K562 (cell line): ENCODE measurements around the gene SOCS7. TPM values are rescaled to one million over a fixed set of nuclear protein-coding genes. Genes with fewer than 3 reads are reported as not detected.
A peak's percentile ranks its signal among the peaks of the same experiment; 100 is the strongest.

Source experiments
- ATAC-seq: fragments of 200-7000 bp; cut with Tn5 transposase; 3 replicates; pipeline ENCODE4 v1.9.1; 2020; ENCODE audit warnings: moderate library complexity
- BruUV-seq: library from RNA; stranded (reverse); fragments of 400-500 nt; replicated peaks from 2 replicates; lab custom pipeline; 2021; lab: Mats Ljungman, UMichigan
- CTCF ChIA-PET: fragments of 300-600 bp; formaldehyde crosslinking; extraction: SDS; loops from one replicate; lab custom pipeline; 2021; ENCODE audit warnings: low intra/inter-chr PET ratio; lab: Yijun Ruan, JAX
- POLR2A ChIA-PET: fragments of 300-600, 350-650 bp; sonication (Branson Sonifier 250); formaldehyde crosslinking; extraction: SDS; loops from one replicate; lab custom pipeline; 2021; ENCODE audit warnings: antibody characterized with exemption, inconsistent platforms; lab: Yijun Ruan, JAX
- DNase-seq, 4 experiments: peaks; one replicate each; pipeline versions ENCODE4 v3.0.0 to v3.0.0-alpha.2; 2011 to 2018; ENCODE audit warnings: low spot score in 3 of 4, mixed read lengths in 3 of 4; ENCODE audit errors: extremely low read depth in 1 of 4
- FAIRE-seq: peaks from 2 replicates; lab custom pipeline; 2011; peaks lifted over from hg19 to GRCh38; lab: Jason Lieb, UNC
- H2AFZ ChIP-seq: 2 replicates; pipeline ENCODE4 v1.6.0; 2011; ENCODE audit warnings: low read depth, low read length, control low read depth, inconsistent platforms
- H3K27ac ChIP-seq: fragments of 200-600 bp; 3 replicates; pipeline ENCODE4 v1.8.0; 2011; ENCODE audit warnings: low read depth, mild to moderate bottlenecking, control low read depth, inconsistent platforms, low read length, moderate library complexity, mixed read lengths; ENCODE audit errors: extremely low read depth
- H3K27me3 ChIP-seq, 2 experiments: fragments of 300-600 bp in 1 of 2; 2 replicates in 1 of 2; 3 replicates in 1 of 2; pipeline versions ENCODE4 v1.6.0 to v1.8.0; 2011; ENCODE audit warnings: inconsistent platforms in 2 of 2, low read length in 2 of 2, mild to moderate bottlenecking in 1 of 2, mixed read lengths in 1 of 2, moderate library complexity in 1 of 2; ENCODE audit not compliant: control insufficient read depth in 2 of 2, insufficient read depth in 2 of 2
- H3K36me3 ChIP-seq: fragments of 300-600 bp; 3 replicates; pipeline ENCODE4 v1.8.0; 2011; ENCODE audit warnings: mild to moderate bottlenecking, low read length, inconsistent platforms; ENCODE audit not compliant: control insufficient read depth, insufficient read depth
- H3K4me1 ChIP-seq, 2 experiments: fragments of 200-600 bp in 1 of 2; replicated peaks in 1 of 2; 2 replicates in 1 of 2; 3 replicates in 1 of 2; pipeline versions ENCODE4 v1.5.1 to v1.8.0; 2011; ENCODE audit warnings: inconsistent platforms in 2 of 2, low read length in 2 of 2, mild to moderate bottlenecking in 1 of 2, mixed read lengths in 1 of 2, moderate library complexity in 1 of 2; ENCODE audit not compliant: control insufficient read depth in 2 of 2, insufficient read depth in 2 of 2
- H3K4me2 ChIP-seq: 2 replicates; pipeline ENCODE4 v1.6.1; 2011; ENCODE audit warnings: low read length, control low read depth, inconsistent platforms, mixed read lengths; ENCODE audit not compliant: insufficient read depth
- H3K4me3 ChIP-seq: fragments of 200-600 bp; sonication (generic), shearing (Covaris generic); 2 replicates; pipeline ENCODE4 v1.5.1; 2016; ENCODE audit warnings: control low read depth, inconsistent platforms
- H3K79me2 ChIP-seq: fragments of 200-600 bp; 3 replicates; pipeline ENCODE4 v1.8.0; 2011; ENCODE audit warnings: low read length, inconsistent platforms; ENCODE audit not compliant: control insufficient read depth, insufficient read depth
- H3K9ac ChIP-seq, 2 experiments: 2 replicates each; pipeline versions ENCODE4 v1.6.0 to v1.6.1; 2011; ENCODE audit warnings: low read depth in 2 of 2, low read length in 2 of 2, control low read depth in 1 of 2, inconsistent platforms in 1 of 2, mild to moderate bottlenecking in 1 of 2, mixed read lengths in 1 of 2; ENCODE audit not compliant: insufficient read depth in 1 of 2
- H3K9me1 ChIP-seq: one replicate; pipeline ENCODE4 v1.6.0; 2011; ENCODE audit warnings: inconsistent platforms, mild to moderate bottlenecking, low read length, moderate library complexity; ENCODE audit not compliant: control insufficient read depth, insufficient read depth
- H3K9me3 ChIP-seq: replicated peaks from 2 replicates; pipeline ENCODE4 v1.5.1; 2011; ENCODE audit warnings: low read depth, low read length, inconsistent platforms; ENCODE audit not compliant: control insufficient read depth, insufficient read depth
- H4K20me1 ChIP-seq: replicated peaks from 2 replicates; pipeline ENCODE4 v1.6.1; 2011; ENCODE audit warnings: low read length, inconsistent platforms, mixed read lengths; ENCODE audit not compliant: control insufficient read depth, insufficient read depth
- BDP1 ChIP-seq: IDR thresholded peaks from 3 replicates; pipeline ENCODE4 v1.6.1; 2011; ENCODE audit not compliant: insufficient read length, insufficient read depth
- KDM5B ChIP-seq: fragments of 200-600 bp; sonication (generic); IDR thresholded peaks from 2 replicates; pipeline ENCODE4 v1.6.1; 2012; ENCODE audit warnings: low read depth, mild to moderate bottlenecking, moderate library complexity, low read length, control low read depth, inconsistent platforms; ENCODE audit not compliant: insufficient replicate concordance
- NFIC ChIP-seq: fragments of 450-650 bp; IDR thresholded peaks from 2 replicates; pipeline ENCODE4 v1.6.1; 2017; ENCODE audit warnings: mild to moderate bottlenecking, inconsistent platforms
- SPI1 ChIP-seq: IDR thresholded peaks from 2 replicates; pipeline ENCODE4 v1.6.1; 2011; ENCODE audit warnings: low read depth, low read length, control low read depth, borderline replicate concordance
- ZBTB1 ChIP-seq: sonication (generic); formaldehyde crosslinking; IDR thresholded peaks from 2 replicates; pipeline ENCODE4 v1.8.1; 2023; ENCODE audit warnings: missing genetic modification reagents, low read depth, mild to moderate bottlenecking, borderline replicate concordance
- ZKSCAN3 ChIP-seq: fragments of 250-450 bp; sonication (Bioruptor Pico); IDR thresholded peaks from 2 replicates; pipeline ENCODE4 v1.4.0; 2020
- WGBS: fragments of 100-300 bp; shearing (Covaris generic); methylation state at CpG from one replicate; pipeline ENCODE4 v1.1.6; 2016; ENCODE audit warnings: low coverage, mixed read lengths; ENCODE audit not compliant: insufficient coverage; ENCODE audit errors: missing lambda C conversion rate; 5-methylcytosine and 5-hydroxymethylcytosine counted together
- in situ Hi-C: fragments of 300-500 bp; cut with MboI; formaldehyde crosslinking; loops from 4 replicates; pipeline ENCODE4 v1.15.0; 2018; ENCODE audit warnings: inconsistent platforms, mixed read lengths
- intact Hi-C: fragments of 100-400 bp; cut with micrococcal nuclease; formaldehyde crosslinking; loops from 2 replicates; pipeline ENCODE4 v1.14.2; 2022
- polyA plus RNA-seq, 8 experiments: library from polyadenylated mRNA; depleted of rRNA in 4 of 8; stranded (reverse) in 5 of 8; unstranded in 3 of 8; fragments of >200 nt; fragmentation: Nextera tagmentation in 2 of 8; fragmentation: Illumina TruSeq in 1 of 8; extraction: Ambion mirVana in 2 of 8; extraction: Trizol in 1 of 8; gene quantifications; 2 replicates each; pipeline versions ENCODE4 v1.2.1 to v1.2.3, GENCODE V29; 2011 to 2014; ENCODE audit warnings: inconsistent platforms in 1 of 8, missing spikeins in 1 of 8
- total RNA-seq, 7 experiments: library from RNA; depleted of rRNA in 6 of 7; stranded (reverse); fragments of >200 nt in 6 of 7; fragmentation: Illumina TruSeq in 2 of 7; extraction: Trizol in 2 of 7; gene quantifications; 2 replicates each; pipeline versions ENCODE4 v1.2.1 to v1.2.3, GENCODE V29; 2011 to 2021; ENCODE audit warnings: low replicate concordance in 1 of 7
- TF ChIP-seq, protein P1 (sequence below): fragments of 450-650 bp; formaldehyde crosslinking; IDR thresholded peaks from 2 replicates; pipeline ENCODE4 v1.4.0; 2020; ENCODE audit warnings: mild to moderate bottlenecking, moderate library complexity

The SOCS7 gene
- total and polyA plus RNA-seq, 9 of the 15 experiments (the other 6 are each of a cell fraction or from before 2014, with no cell fraction given), result 0.94 to 14.5 (median 8.2) TPM

DNA sequence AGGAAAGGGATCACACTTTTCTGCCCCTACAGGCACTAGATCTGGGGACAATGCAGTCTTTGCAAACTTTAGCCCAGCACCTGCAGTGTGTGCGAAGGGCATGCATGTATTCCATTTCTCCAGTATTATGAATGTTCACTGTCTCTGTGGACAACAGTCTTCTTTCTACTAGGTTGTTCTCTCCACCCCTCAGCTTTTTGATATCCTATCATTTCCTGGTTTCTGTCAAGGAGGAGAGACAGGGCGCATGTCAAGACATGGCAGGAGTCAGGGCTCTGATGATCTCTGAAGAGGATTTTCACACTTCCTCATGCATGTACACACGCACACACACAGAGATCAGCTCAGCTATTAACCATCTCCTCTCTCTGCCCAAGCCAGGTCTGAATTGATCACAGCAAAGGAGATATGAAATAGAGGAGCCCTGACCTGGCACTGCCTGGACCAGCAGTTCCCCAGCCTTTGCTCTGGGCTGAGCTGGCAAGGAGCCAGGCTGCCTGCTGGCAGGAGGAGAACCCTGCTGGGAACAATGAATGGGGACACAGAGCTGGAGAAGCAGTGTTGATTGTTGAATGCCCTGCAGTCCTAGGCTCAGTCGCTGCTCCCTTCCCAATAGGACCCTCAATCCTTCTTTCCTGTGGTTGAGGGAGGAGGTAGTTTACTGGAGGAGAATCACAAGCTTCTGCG is 10.5 kb upstream of the SOCS7 start:
- Histone ChIP-seq H2AFZ (no peak overlapping the region), H3K9me1 (no peaks in the 10 kb centered on the region), H3K9ac (peak overlapping the region in 1 of 2 experiments; percentile 4; a peak in 1 of 4 replicates), H4K20me1 (peaks cover 21% of the 10 kb centered on the region), H3K4me2 (no peak overlapping the region), H3K36me3 (no peaks in the 10 kb centered on the region), H3K9me3 (no peaks in the 10 kb centered on the region), H3K27ac (no peak overlapping the region), H3K79me2 (no peaks in the 10 kb centered on the region), H3K4me3 (no peak overlapping the region), H3K27me3 (peaks cover 42 to 69% of the 10 kb centered on the region in 2 experiments; a peak in 4 of 5 replicates), H3K4me1 (peaks cover 0 to 3% of the 10 kb centered on the region in 2 experiments; a peak in 1 of 5 replicates)
- ChIA-PET POLR2A (interaction anchor here (0.6 to 1.7 kb wide), 7 partner anchors 9 to 71 kb away, joined by 3 to 7 read pairs (median 3); partner anchors contain the start of gene SOCS7), CTCF (no interaction called here)
- in situ Hi-C loops, result loop anchor here (10.0 kb wide), 1 partner anchor 134 kb away; no protein-coding TSS in a partner anchor
- ATAC-seq (no peak), DNase-seq (no peak), FAIRE-seq (no peak)
- no peak for TF ChIP-seq KDM5B
- no peak for TF ChIP-seq BDP1
- TF ChIP-seq, protein P1, sequence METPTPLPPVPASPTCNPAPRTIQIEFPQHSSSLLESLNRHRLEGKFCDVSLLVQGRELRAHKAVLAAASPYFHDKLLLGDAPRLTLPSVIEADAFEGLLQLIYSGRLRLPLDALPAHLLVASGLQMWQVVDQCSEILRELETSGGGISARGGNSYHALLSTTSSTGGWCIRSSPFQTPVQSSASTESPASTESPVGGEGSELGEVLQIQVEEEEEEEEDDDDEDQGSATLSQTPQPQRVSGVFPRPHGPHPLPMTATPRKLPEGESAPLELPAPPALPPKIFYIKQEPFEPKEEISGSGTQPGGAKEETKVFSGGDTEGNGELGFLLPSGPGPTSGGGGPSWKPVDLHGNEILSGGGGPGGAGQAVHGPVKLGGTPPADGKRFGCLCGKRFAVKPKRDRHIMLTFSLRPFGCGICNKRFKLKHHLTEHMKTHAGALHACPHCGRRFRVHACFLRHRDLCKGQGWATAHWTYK (CRISPR knock-in tag), result no peak
- 0 out of 2 replicates have a peak, but pooled peaks have one; percentile 2 for TF ChIP-seq SPI1
- no peak for TF ChIP-seq ZKSCAN3 (CRISPR knock-in tag)
- peak; percentile 91 for TF ChIP-seq NFIC
- TF ChIP-seq ZBTB1, result no peak
- WGBS, result 6% methylated on average over 5 of the region's 5 CpGs
- intact Hi-C loops, result no loop called here
- BruUV-seq, result no TSS peak
